GM21529 (cell line): ENCODE measurements around the gene PTPN14.

ENCODE experiments used
- ATAC-seq: cut with Tn5 transposase; IDR thresholded peaks from one replicate; pipeline ENCODE4 v1.9.1; 2021; ENCODE audit not compliant: unreplicated experiment

The PTPN14 gene

DNA sequence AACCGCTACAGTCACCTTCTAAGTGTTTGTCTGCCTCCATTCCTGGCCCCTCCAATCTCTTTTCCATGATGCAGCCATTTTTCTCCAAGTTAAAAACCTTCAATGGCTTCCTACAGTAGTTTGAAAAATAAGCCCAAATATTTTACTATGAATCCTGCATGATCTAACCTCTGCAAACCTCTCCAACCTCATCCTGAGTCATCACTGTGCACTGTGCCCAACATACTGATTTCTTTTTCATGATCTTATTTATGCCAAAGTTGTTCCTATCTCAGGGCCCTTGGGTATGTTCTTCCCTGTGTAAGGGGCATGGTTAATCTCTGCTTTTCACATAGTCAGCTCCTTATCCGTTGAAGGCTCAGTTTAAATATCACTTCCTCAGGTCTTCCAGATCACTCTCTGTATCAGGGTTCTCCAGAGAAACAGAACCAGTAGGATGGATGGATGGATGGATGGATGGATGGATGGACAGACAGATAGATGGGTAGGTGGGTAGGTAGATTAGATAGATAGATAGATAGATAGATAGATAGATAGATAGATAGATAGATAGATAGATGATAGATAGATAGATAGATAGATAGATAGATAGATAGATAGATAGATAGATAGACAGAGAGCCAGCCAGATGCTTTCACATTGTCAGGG lies 18.1 kb upstream of the PTPN14 start:
- ATAC-seq: no peak

GRCh38 chr1:214568328-214568727 lies 16.9 kb upstream of the PTPN14 start:
- no peak for ATAC-seq

DNA sequence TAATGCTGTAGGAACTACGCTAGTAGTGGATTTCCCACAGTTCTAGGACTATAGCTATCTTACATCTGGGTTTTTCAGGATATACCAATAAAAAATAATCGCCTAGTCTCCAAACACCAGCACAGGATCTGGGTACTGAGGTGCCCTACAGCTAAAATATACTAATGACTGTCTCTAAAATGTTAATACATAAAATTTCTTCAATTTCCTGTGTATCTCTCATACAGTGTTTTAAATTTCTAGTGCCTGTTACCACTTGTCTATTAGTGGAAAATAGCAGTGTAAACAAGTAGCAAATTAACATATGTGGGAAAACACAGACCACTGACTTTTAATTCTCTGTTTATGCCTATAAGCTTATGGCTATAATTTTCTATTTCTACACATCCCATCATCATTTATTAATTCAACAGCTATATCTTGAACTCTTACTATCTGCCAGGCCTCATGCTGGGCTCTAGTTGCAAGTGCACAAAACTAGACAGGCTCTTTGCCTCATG lies 16.1 kb upstream of the PTPN14 start:
- ATAC-seq: no peak

- peak; percentile 47 for ATAC-seq
These were observed 15.0 kb upstream of the PTPN14 start for GRCh38 chr1:214566158-214567104.

DNA sequence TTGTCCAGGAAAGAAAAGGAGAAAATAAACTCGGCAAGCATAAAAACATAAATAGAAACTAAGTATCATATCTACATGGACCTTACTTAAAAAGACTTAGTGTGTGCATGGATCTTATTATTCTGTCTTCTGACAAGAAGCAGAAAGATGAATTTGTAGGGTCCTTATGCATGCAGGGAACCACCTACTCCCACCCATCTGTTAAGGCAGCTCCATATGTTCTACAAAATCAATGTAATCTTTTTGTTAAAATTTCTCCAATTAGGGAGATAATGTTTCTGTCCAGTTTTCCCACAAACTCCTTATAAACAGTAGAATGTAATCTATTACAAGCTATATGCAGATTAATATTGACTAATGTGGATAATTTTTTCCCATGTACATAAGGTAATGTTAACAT lies 13.9 kb upstream of the PTPN14 start:
- no peak for ATAC-seq

DNA sequence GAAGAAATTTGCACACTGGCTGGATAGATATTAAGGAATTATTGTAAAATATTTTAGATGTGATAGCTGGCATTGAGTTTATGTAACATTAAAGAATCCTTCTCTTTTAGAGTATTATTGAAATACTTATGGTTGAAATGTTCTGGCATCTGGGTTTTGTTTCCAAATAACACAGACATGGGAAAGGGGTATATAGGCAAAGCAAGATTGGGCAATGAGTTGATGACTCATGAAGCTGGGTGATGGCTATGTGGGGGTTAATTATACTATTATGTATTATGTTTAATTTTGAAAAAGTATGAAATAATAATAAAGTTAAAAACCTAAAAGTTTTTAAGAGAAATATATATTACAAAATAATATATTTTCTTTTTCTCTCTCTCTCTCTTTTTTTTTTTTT lies 12.5 kb upstream of the PTPN14 start:
- ATAC-seq: no peak

- ATAC-seq: peak; percentile 72
These were observed 6.7 kb upstream of the PTPN14 start for GRCh38 chr1:214557952-214558735.

DNA sequence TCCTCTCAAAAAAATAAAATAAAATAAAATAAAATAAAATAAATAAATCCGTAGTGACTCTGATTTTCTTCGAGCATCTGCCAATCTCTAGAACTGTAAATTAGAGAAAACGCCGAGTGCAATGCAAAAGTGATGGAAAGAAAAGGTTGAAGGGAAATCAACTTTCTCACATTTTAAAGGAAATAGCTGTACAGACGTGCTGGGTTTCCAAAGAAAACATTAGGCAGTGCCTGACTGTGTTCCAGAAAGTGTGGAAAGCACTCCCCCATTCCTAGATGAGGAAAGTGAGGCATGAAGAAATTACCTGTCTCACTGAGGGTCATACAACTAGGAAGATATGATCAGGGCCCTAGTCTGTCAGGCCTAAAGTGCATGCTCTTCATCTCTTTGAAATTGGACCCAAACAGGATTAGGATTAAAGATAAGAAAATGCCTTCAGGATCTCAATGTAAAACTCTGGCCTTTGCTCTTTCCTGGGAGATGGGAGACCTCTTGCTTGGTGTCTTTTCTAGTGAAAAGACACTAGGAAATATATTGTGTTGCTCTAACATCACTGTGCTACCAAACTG lies 1.8 kb upstream of the PTPN14 start:
- ATAC-seq: no peak

GRCh38 chr1:214552174-214552608 lies 789 bp upstream of the PTPN14 start:
- ATAC-seq: no peak

DNA sequence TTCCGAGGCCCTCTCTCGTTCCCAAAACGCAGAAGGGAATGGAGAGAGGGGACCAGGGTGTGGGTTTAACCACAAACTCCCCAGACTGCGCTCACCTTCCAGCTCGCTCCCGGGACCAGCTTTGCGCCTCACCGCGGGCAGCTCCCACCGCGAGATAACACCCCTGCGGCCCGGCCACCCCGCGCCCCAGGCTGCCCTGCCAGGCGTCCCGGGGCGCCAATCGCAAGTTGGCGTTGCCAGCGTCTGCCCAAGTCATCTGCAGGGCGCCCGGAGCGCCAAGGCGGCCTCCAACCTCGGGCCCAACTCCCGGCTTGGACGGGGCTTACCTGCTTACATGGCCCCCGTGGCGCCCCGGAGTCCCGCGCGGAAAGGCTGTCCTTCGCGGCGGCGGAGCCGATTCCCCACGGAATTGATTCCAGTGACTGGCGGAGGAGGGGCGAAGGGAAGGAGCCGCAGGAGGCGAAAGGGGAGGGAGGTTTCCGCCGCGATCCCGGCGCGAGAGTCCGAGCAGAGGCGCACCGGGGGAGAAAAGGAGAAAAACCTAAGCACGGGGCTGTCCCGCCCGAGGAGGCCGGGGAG lies 456 bp downstream of the PTPN14 start:
- ATAC-seq: no peak

DNA sequence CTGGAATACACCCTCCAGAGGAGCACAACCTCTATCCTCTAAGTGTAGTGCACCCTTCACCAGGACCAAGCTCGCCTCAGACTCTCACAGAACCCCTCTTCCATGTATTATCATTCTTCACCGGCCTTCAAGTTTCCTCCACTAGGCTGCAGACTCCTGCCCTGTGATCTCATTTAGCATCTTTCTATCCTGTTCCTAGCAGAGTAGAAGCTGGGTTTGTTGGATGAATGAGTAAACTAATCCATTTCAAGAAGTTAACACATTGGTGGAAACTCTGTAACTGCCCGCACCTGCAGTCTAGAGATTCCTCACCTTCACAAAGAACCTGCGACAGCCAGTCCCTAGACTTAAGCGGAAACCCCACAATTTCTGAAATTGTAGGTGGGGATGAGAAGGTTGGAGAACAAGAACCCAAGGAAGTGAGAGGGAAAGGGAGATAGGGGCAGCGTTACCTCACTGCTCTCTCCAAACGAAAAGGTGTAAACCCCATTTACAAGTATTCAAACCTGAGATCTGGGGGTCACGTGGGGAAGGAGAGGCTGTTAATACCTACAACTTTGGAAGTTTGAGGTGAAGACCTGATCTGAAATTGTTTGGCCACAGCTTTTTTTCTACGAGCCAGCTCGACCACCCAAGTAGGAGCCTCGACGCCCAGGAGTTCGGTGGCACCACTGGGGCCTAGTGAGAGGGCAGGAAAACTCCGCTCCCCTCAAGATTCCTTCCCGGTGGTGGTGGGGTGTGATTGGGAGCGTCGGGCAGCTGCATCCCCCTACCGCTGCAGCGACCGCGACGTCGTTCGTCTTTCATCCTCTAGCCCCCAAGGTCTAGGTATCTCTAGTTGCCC lies 1.2 kb downstream of the PTPN14 start:
- no peak for ATAC-seq

- no peak for ATAC-seq
These were observed 1.8 kb downstream of the PTPN14 start for GRCh38 chr1:214549604-214550003.

- no peak for ATAC-seq
These were observed 2.4 kb downstream of the PTPN14 start for GRCh38 chr1:214548988-214549387.

DNA sequence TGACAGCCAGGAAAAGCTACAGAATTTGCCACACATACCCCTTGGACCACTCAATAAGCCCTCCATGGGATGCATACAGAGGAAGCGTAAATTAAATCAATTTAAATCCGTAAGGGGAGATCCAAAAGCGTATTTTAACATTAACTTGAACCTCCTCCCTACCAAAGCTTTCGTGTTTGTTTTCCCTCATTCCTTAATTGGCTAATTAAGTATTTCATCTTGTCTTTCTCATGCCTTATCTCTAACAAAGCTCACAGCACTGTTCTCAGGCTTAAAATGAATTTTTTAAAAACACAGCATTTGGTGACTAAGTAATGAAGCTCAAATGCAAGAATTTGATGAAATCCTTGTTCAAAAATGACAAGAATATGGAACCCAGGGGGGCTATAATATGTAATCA lies 3.1 kb downstream of the PTPN14 start:
- no peak for ATAC-seq

GRCh38 chr1:214547747-214548146 lies 3.7 kb downstream of the PTPN14 start:
- no peak for ATAC-seq

DNA sequence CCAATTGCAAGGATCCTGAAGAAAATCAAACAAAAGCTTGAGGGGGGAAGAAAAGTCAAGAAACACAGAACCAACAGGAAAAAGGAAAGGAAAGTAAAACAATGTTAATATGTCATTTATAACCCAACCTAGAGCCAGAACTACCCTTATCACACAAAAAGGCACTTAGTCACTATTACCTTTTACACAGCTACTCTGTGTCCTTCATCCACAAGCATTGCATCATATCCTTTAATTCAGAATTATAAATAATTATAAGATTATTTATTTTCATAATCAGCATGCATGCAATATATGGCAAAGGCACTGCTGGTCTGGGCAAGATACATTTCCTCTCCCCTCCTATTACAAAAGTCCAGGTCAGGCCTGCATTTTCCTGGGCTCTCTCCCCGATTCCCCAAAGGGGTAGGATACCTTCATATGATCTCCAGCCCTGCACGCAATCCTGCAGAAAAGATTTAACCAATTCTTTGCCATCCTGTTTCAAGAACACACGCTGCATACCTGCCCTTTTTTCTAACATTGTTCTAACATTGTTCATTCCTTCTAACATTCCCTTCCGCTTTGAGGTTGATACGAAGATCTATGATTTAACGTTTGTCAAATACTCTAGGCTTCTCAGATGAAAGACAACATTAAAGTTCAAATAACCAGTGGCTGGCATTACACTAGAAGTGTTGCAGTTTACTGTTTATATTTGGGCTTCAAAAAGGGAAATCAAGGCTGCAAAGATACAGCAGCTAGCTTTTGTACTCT lies 4.3 kb downstream of the PTPN14 start:
- no peak for ATAC-seq

GRCh38 chr1:214546084-214546483 lies 5.3 kb downstream of the PTPN14 start:
- ATAC-seq: no peak

DNA sequence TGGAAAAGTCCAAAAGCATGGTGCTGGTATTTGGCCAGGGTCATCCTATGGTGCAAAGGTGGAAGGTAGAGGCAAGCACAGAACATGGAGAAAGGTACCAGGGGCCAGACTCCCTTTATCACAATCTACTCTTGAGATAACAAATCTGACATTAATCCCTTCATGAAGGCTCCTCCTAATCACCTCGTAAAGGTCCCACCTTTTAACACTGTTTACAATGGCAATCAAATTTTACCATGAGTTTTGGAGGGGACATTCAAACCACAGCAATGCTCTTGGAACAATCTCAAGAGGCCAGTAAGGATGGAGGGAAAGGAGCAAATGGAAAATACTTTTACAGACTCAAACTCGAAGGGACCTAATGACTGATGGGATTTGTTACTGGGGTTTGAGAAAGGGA lies 6.1 kb downstream of the PTPN14 start:
- no peak for ATAC-seq

GRCh38 chr1:214544791-214545190 lies 6.6 kb downstream of the PTPN14 start:
- ATAC-seq: no peak
